Gastroesophageal sphincter (tissue), 3 donors: ENCODE data around the gene ATXN2.

Experiments
- EP300 ChIP-seq: sonication (generic); formaldehyde crosslinking; IDR thresholded peaks from one replicate; pipeline ENCODE4 v1.6.1; 2017; ENCODE audit warnings: antibody characterized with exemption, mild to moderate bottlenecking
- POLR2A ChIP-seq, 2 donors: fragments of 450-650 bp; IDR thresholded peaks; one replicate each; pipeline ENCODE4 v1.6.1; 2017; ENCODE audit warnings: antibody characterized with exemption in 2 of 2, mild to moderate bottlenecking in 2 of 2, moderate library complexity in 1 of 2
- POLR2AphosphoS5 ChIP-seq: sonication (generic); formaldehyde crosslinking; IDR thresholded peaks from one replicate; pipeline ENCODE4 v1.6.1; 2017; ENCODE audit warnings: antibody characterized with exemption
- TF ChIP-seq, protein P1 (sequence below), 4 experiments: fragments of 200-600 bp in 2 of 4; fragments of 450-650 bp in 2 of 4; sonication (generic) in 1 of 4; IDR thresholded peaks; one replicate each; pipeline ENCODE4 v1.5.1; 2017 to 2019; ENCODE audit warnings: antibody characterized with exemption in 4 of 4, mild to moderate bottlenecking in 2 of 4, moderate library complexity in 2 of 4

GRCh38 chr12:111519083-111519482 lies 80.0 kb downstream of the ATXN2 start:
- TF ChIP-seq POLR2AphosphoS5 (no peak), POLR2A (IDR thresholded peaks at IDR 0.05) (no peak), EP300 (no peak)
- TF ChIP-seq, protein P1, sequence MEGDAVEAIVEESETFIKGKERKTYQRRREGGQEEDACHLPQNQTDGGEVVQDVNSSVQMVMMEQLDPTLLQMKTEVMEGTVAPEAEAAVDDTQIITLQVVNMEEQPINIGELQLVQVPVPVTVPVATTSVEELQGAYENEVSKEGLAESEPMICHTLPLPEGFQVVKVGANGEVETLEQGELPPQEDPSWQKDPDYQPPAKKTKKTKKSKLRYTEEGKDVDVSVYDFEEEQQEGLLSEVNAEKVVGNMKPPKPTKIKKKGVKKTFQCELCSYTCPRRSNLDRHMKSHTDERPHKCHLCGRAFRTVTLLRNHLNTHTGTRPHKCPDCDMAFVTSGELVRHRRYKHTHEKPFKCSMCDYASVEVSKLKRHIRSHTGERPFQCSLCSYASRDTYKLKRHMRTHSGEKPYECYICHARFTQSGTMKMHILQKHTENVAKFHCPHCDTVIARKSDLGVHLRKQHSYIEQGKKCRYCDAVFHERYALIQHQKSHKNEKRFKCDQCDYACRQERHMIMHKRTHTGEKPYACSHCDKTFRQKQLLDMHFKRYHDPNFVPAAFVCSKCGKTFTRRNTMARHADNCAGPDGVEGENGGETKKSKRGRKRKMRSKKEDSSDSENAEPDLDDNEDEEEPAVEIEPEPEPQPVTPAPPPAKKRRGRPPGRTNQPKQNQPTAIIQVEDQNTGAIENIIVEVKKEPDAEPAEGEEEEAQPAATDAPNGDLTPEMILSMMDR (IDR thresholded peaks at IDR 0.05), result no peak
